Neuron (in vitro differentiated cells): ENCODE data around the gene LIN37.

Experiments
- H2AFZ ChIP-seq: one replicate; pipeline ENCODE4 v1.6.1; 2013; ENCODE audit warnings: low read depth, mild to moderate bottlenecking, inconsistent platforms, low read length, moderate library complexity
- H3K27me3 ChIP-seq: one replicate; pipeline ENCODE4 v1.6.1; 2013; ENCODE audit warnings: low read length; ENCODE audit not compliant: insufficient read depth
- H3K36me3 ChIP-seq: one replicate; pipeline ENCODE4 v1.6.1; 2013; ENCODE audit warnings: low read length; ENCODE audit not compliant: insufficient read depth
- H3K4me1 ChIP-seq: one replicate; pipeline ENCODE4 v1.6.1; 2013; ENCODE audit warnings: low read length; ENCODE audit not compliant: insufficient read depth
- H3K4me3 ChIP-seq: 2 replicates; pipeline ENCODE4 v1.5.1; 2013; ENCODE audit warnings: mild to moderate bottlenecking, low read length, moderate library complexity
- H3K9me3 ChIP-seq: one replicate; pipeline ENCODE4 v1.6.1; 2013; ENCODE audit warnings: low read length

LIN37 gene

DNA sequence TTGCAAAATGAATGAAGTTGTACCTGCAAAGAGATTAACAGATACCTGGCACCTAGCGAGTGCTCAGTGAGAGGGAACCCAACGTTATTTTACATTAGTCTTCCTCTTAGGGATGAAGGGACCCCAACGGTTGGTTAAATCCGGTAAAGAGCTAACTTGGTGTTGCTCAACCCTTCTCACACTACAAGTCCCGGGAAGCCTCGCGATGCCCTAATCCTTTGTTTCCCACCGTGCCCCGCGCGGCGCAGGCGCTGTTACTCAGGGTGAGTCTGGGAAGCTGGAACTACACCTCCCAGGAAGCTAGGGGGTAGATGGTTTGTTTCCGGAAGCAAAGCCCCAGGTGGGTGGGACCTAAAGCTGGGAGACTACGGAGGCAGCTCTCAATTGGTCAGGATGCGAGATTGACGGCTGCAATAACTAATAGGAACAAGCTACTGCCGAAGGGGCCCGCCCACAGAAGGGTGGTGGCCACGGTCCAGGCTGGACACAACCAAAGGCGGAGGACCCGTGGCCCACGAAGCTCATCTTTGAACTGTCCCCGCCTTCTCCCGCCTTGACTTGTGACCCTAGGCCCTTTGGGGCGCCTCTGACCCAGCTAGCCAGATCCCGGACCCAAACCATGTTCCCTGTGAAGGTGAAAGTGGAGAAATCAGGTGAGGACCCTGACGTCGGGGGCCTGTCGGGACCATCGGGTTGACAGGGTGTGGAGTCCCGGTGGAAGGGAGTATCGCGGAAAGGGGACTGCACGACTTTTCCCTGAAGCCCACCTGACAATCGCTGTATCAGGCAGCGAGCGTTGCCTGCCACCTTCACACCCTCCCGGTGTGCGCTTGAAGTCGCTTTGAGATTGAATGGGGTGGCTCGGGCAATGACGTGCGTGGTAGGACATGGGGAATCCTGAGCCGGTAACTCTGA is at the start of gene LIN37:
TSS of gene LIN37 (plus strand) at position 471 of the 915 bp plus-strand sequence. CDS start at position 620, 149 bp downstream.
- Histone ChIP-seq H3K4me3 (peak within 1 kb of the TSS; percentile 90), H3K4me1 (peaks cover 25% of the 10 kb centered on the region), H2AFZ (peak within 1 kb of the TSS; percentile 27), H3K27me3 (no peaks in the 10 kb centered on the region), H3K36me3 (peaks cover 15% of the 10 kb centered on the region), H3K9me3 (no peaks in the 10 kb centered on the region)

- Histone ChIP-seq H3K4me1 (peaks cover 3% of the 10 kb centered on the region), H2AFZ (peak overlapping the region; percentile 92)
These were observed 46.0 kb upstream of the LIN37 start for GRCh38 chr19:35702223-35703012.

GRCh38 chr19:35703343-35703742 is 45.0 kb upstream of the LIN37 start:
- Histone ChIP-seq H3K27me3 (no peaks in the 10 kb centered on the region), H3K4me3 (no peak overlapping the region), H2AFZ (no peak overlapping the region), H3K9me3 (no peaks in the 10 kb centered on the region), H3K4me1 (peaks cover 3% of the 10 kb centered on the region), H3K36me3 (no peaks in the 10 kb centered on the region)

More at GRCh38 chr19:35702223-35703012, 46.0 kb upstream of the LIN37 start:
- H3K27me3 ChIP-seq = no peaks in the 10 kb centered on the region
- no peaks in the 10 kb centered on the region for H3K36me3 ChIP-seq
- peak overlapping the region; percentile 70 for H3K4me3 ChIP-seq
- no peaks in the 10 kb centered on the region for H3K9me3 ChIP-seq

- H3K36me3 ChIP-seq = no peaks in the 10 kb centered on the region
- no peaks in the 10 kb centered on the region for H3K9me3 ChIP-seq
- no peak within 1 kb of the TSS for H3K4me3 ChIP-seq
- H3K27me3 ChIP-seq = no peaks in the 10 kb centered on the region
- H3K4me1 ChIP-seq = peaks cover 3% of the 10 kb centered on the region
- H2AFZ ChIP-seq = no peak within 1 kb of the TSS
These were observed 44.2 kb upstream of the LIN37 start, which contains the start of gene ZBTB32 for GRCh38 chr19:35704218-35704617. Gene ZBTB32 (plus strand): TSS chr19:35704558. CDS start chr19:35714627, 10,069 bp downstream.

DNA sequence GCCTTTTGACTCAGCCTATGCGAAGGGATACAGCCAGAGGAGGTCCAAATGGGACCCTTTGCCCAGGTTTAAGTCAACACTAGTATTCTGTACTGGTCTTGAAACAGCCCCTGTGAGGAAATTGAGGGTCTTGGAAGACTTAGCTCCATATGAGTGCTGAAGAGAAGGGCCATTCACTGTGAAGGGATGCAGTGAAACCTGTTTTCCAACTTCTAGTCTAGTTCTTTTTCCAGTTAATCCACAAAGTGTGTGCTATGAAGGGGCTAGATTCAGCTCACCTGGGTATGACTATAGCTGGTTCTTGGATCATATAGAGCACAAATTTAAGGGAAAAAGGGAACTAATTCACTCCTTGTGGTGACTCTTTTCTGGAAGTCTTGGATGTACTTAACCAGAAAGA is 40.0 kb upstream of the LIN37 start:
- Histone ChIP-seq H3K9me3 (no peaks in the 10 kb centered on the region), H2AFZ (no peak overlapping the region), H3K27me3 (no peaks in the 10 kb centered on the region), H3K36me3 (no peaks in the 10 kb centered on the region), H3K4me1 (no peaks in the 10 kb centered on the region), H3K4me3 (no peak overlapping the region)

DNA sequence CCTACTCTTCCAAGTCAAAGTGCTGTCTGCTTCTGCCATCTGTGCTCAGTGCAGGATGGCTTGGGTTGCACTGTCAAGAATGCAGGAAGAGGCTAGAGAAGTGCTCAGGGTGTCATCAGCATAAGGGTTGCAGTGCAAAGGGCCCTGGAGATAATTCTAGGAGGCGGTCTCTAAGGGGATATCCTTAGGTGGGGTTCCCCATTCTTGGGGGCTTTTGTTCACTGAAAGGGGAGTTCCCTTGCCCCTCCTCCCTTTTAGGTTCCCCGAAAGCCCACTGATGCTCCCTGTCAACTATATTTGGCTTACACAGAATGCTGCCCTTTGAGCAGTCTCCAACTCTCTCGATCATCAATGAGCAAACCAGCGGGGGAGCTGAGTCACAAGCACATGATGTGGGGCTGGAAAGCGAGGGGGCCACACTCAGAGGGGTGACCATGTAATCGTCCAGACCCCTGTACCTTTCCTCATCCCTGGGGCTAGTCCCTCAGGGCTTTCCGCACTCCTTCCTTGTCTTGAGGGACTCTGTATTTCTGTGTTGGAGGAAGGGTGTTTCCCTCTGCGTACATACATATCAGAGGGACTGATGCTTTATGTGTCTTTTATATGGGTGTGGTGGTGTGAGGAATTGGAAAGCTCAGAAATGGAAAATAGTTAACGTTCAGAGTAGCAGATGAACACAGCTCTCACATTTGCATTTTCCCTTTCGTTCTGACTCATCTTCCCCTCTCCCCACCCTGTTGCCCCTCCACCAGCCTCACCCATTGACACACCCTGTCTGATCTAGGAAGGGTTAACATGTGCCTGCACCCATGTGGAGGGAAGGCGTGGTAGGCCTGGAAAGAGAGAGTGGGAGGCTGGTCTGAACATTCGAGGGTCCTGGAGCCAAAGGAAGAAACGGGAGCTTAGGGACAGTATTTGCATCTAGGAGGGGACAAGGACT is 37.3 kb upstream of the LIN37 start:
- H2AFZ ChIP-seq = no peak overlapping the region
- H3K36me3 ChIP-seq = no peaks in the 10 kb centered on the region
- peaks cover 5% of the 10 kb centered on the region for H3K4me1 ChIP-seq
- no peak overlapping the region for H3K4me3 ChIP-seq
- no peaks in the 10 kb centered on the region for H3K9me3 ChIP-seq
- no peaks in the 10 kb centered on the region for H3K27me3 ChIP-seq

- peaks cover 7% of the 10 kb centered on the region for H3K4me1 ChIP-seq
- H3K36me3 ChIP-seq = no peaks in the 10 kb centered on the region
- no peak overlapping the region for H3K4me3 ChIP-seq
- no peaks in the 10 kb centered on the region for H3K27me3 ChIP-seq
- no peaks in the 10 kb centered on the region for H3K9me3 ChIP-seq
- no peak overlapping the region for H2AFZ ChIP-seq
These were observed 35.5 kb upstream of the LIN37 start for GRCh38 chr19:35712567-35713505.

DNA sequence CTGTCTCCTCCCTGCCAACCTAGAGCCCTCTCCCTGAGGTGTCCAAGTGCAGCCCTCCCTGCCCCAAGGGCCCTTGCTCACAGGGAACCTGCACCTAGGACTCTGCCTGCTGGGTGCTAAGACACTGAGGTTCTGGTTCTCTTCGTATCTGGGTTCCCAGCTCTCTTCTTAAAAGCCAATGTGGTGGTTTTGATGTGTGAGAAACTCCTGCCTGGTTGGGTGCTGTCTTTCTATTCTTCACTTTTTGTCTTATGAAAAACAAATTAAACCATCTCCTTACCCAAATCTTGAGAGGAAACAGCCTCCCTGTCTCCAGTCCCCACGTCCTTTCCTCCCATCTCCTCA is 34.9 kb upstream of the LIN37 start:
- Histone ChIP-seq H3K4me3 (no peak overlapping the region), H3K9me3 (no peaks in the 10 kb centered on the region), H3K4me1 (peaks cover 8% of the 10 kb centered on the region), H3K36me3 (no peaks in the 10 kb centered on the region), H2AFZ (no peak overlapping the region), H3K27me3 (no peaks in the 10 kb centered on the region)

DNA sequence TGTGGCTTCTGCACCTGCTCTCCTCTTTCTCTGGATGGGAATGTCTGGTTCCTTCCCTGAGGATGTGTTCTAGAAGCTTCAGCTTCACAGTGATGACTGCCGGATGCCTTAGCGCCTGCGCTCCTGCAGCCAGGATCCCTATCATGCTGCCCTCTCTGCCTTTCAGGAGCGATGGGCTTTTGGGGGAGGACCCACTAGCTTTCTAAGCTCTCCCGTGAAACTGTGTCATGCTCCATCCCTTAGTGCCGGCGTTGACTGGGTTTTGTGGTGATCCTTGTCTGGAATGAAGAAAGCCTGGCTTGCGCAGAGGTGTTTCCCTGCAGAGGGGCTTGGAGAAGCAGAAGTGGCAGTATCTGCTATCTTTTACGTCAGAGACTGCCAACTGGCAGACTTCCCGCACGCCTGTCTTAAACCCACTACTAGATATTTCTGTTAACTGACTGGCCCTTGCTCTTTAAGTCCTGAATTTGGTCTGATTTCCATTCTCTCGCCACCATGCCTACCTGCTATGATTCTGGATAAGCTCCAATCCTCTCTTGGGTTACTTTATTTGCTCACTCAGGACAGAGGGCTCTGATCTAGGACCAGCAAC is 34.4 kb upstream of the LIN37 start:
- no peak overlapping the region for H3K4me3 ChIP-seq
- no peaks in the 10 kb centered on the region for H3K36me3 ChIP-seq
- no peaks in the 10 kb centered on the region for H3K9me3 ChIP-seq
- H3K4me1 ChIP-seq = peaks cover 14% of the 10 kb centered on the region
- H2AFZ ChIP-seq = no peak overlapping the region
- H3K27me3 ChIP-seq = no peaks in the 10 kb centered on the region

- H3K9me3 ChIP-seq = no peaks in the 10 kb centered on the region
- H3K4me3 ChIP-seq = no peak overlapping the region
- peaks cover 19% of the 10 kb centered on the region for H3K4me1 ChIP-seq
- H3K36me3 ChIP-seq = peaks cover under 1% of the 10 kb centered on the region
- no peak overlapping the region for H2AFZ ChIP-seq
- no peaks in the 10 kb centered on the region for H3K27me3 ChIP-seq
These were observed 33.6 kb upstream of the LIN37 start for GRCh38 chr19:35714601-35715354.

DNA sequence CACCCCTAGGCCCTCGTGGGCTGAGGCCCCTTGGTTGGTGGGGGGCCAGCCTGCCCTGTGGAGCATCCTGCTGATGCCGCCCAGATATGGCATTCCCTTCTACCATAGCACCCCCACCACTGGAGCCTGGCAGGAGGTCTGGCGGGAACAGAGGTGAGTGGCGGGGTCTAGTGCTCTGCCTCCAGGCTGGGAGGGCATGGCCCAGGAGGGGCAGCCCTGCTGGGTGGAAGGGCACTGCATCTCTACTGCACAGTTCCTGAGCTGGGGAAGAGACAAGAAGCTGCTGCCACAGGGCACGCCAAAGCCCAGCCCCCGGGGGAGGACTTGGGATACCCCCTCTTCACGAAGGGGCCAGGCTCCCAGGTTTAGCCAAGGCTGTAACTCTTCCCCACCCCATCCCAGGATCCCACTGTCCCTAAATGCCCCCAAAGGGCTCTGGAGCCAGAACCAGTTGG is 33.0 kb upstream of the LIN37 start:
- no peaks in the 10 kb centered on the region for H3K9me3 ChIP-seq
- H3K27me3 ChIP-seq = no peaks in the 10 kb centered on the region
- H3K36me3 ChIP-seq = peaks cover 6% of the 10 kb centered on the region
- peaks cover 19% of the 10 kb centered on the region for H3K4me1 ChIP-seq
- H2AFZ ChIP-seq = no peak overlapping the region
- H3K4me3 ChIP-seq = peak overlapping the region; percentile 58
